GM13977 (cell line): ENCODE data around the gene TNFSF8.

Source experiments
- DNase-seq: peaks from one replicate; pipeline ENCODE4 v3.0.0; 2012; ENCODE audit warnings: low spot score
- CTCF ChIP-seq: IDR thresholded peaks from 2 replicates; pipeline ENCODE4 v1.5.1; 2012; ENCODE audit warnings: mild to moderate bottlenecking, control low read depth; ENCODE audit not compliant: insufficient read depth; ENCODE audit errors: extremely low read depth, missing control alignments
- in situ Hi-C: fragments of 300-500 bp; cut with MboI; formaldehyde crosslinking; loops from one replicate; pipeline ENCODE4 v1.12.0; 2022; ENCODE audit warnings: low sequenced_read_pairs, low pct_unique_long_range_greater_than_20kb, mixed read lengths, inconsistent platforms; ENCODE audit not compliant: unreplicated experiment

The TNFSF8 gene

GRCh38 chr9:114911167-114911821 is 19.1 kb downstream of the TNFSF8 start:
- no peak for DNase-seq
- in situ Hi-C loops, result no loop called here
- TF ChIP-seq CTCF, result peak; percentile 44

GRCh38 chr9:114910541-114910940 is 19.9 kb downstream of the TNFSF8 start:
- no peak for TF ChIP-seq CTCF
- no peak for DNase-seq
- in situ Hi-C loops, result no loop called here

GRCh38 chr9:114909661-114910060 is 20.7 kb downstream of the TNFSF8 start:
- in situ Hi-C loops, result loop anchor here (10.0 kb wide), 2 partner anchors 165 to 225 kb away; partner anchors contain the start of gene TEX48
- no peak for TF ChIP-seq CTCF
- no peak for DNase-seq

- TF ChIP-seq CTCF, result no peak
- in situ Hi-C loops, result loop anchor here (10.0 kb wide), 2 partner anchors 164 to 224 kb away; partner anchors contain the start of gene TEX48
- DNase-seq, result no peak
Observed at GRCh38 chr9:114908805-114909448, 21.5 kb downstream of the TNFSF8 start.

- in situ Hi-C loops, result loop anchor here (10.0 kb wide), 2 partner anchors 163 to 223 kb away; partner anchors contain the start of gene TEX48
- no peak for DNase-seq
- no peak for TF ChIP-seq CTCF
Observed at GRCh38 chr9:114908104-114908622, 22.2 kb downstream of the TNFSF8 start.

GRCh38 chr9:114906922-114907571 is 23.3 kb downstream of the TNFSF8 start:
- peak; percentile 61 for TF ChIP-seq CTCF
- in situ Hi-C loops, result loop anchor here (10.0 kb wide), 2 partner anchors 162 to 222 kb away; partner anchors contain the start of gene TEX48
- DNase-seq, result peak; percentile 29
